Thymus (tissue), 11 donors: Measurements from ENCODE around the gene CHTF18. TPM values are rescaled to one million over a fixed set of nuclear protein-coding genes. Genes with fewer than 3 reads are reported as not detected.

Source experiments
- DNase-seq, 9 donors: peaks; one replicate each; pipeline ENCODE4 v3.0.0-alpha.2; 2013; ENCODE audit warnings: low spot score in 9 of 9, low read depth in 6 of 9, missing footprints in 1 of 9
- H3K27ac ChIP-seq, 2 donors: one replicate each; pipeline ENCODE4 v1.5.1; 2013; ENCODE audit warnings: control low read depth in 1 of 2, low read depth in 1 of 2, low read length in 1 of 2, mild to moderate bottlenecking in 1 of 2, moderate library complexity in 1 of 2
- H3K27me3 ChIP-seq, 2 donors: one replicate each; pipeline ENCODE4 v1.5.1; 2013; ENCODE audit warnings: low read length in 1 of 2; ENCODE audit not compliant: control insufficient read depth in 2 of 2, insufficient read depth in 1 of 2
- H3K36me3 ChIP-seq, 2 donors: one replicate each; pipeline ENCODE4 v1.5.1; 2013; ENCODE audit warnings: low read length in 1 of 2, mild to moderate bottlenecking in 1 of 2, moderate library complexity in 1 of 2; ENCODE audit not compliant: control insufficient read depth in 2 of 2, insufficient read depth in 2 of 2
- H3K4me1 ChIP-seq, 2 donors: one replicate each; pipeline ENCODE4 v1.5.1; 2013; ENCODE audit warnings: low read length in 2 of 2; ENCODE audit not compliant: control insufficient read depth in 2 of 2, insufficient read depth in 2 of 2
- H3K4me3 ChIP-seq, 2 donors: one replicate each; pipeline ENCODE4 v1.5.1; 2013; ENCODE audit warnings: low read length in 2 of 2, control low read depth in 1 of 2, mild to moderate bottlenecking in 1 of 2
- H3K9me3 ChIP-seq, 2 donors: one replicate each; pipeline ENCODE4 v1.5.1; 2013; ENCODE audit warnings: low read length in 1 of 2, mild to moderate bottlenecking in 1 of 2; ENCODE audit not compliant: control insufficient read depth in 2 of 2, insufficient read depth in 1 of 2
- WGBS: extraction: QIAGEN DNeasy Blood & Tissue Kit; methylation state at CpG from one replicate; pipeline ENCODE4 v1.1.7; 2013; 5-methylcytosine and 5-hydroxymethylcytosine counted together
- polyA plus RNA-seq: library from polyadenylated mRNA; stranded (reverse); fragments of 200-250 nt; gene quantifications from one replicate; pipeline ENCODE4 v1.2.3, GENCODE V29; 2013
- total RNA-seq: library from RNA; stranded (reverse); fragments of 120-200 nt; gene quantifications from one replicate; pipeline ENCODE4 v1.2.4, GENCODE V29; 2013
- donor health status: healthy.

CHTF18 gene
- total and polyA plus RNA-seq, 2 donors = 20.4 to 38.8 TPM

DNA sequence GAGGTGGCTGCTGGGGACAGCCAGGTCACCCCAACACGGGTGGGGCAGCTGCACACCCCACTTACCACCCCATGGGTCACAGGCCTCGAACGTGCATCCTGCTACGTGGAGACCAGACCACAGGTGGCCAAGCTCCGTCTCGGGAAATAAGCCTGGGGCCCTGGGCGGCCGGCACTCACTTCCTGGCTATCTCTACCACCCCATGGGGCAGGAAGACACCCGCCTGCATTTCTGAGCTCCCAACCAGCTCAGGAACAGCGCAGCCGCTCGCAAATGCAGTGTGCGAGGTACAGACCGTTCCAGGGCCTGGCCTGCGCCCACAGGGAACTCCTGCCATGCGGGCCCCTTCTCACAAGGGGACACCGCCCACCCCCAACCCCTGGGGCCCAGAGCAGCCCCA, 17.1 kb downstream of the CHTF18 start:
- WGBS = 90% methylated on average over 17 of the region's 17 CpGs
- Histone ChIP-seq H3K4me3 (no peak overlapping the region), H3K9me3 (peaks cover 2 to 19% of the 10 kb centered on the region in 2 donors), H3K27me3 (peaks cover 12 to 47% of the 10 kb centered on the region in 2 donors), H3K36me3 (no peaks in the 10 kb centered on the region), H3K27ac (no peak overlapping the region), H3K4me1 (peaks cover 28 to 68% of the 10 kb centered on the region in 2 donors)
- DNase-seq = no peak

DNA sequence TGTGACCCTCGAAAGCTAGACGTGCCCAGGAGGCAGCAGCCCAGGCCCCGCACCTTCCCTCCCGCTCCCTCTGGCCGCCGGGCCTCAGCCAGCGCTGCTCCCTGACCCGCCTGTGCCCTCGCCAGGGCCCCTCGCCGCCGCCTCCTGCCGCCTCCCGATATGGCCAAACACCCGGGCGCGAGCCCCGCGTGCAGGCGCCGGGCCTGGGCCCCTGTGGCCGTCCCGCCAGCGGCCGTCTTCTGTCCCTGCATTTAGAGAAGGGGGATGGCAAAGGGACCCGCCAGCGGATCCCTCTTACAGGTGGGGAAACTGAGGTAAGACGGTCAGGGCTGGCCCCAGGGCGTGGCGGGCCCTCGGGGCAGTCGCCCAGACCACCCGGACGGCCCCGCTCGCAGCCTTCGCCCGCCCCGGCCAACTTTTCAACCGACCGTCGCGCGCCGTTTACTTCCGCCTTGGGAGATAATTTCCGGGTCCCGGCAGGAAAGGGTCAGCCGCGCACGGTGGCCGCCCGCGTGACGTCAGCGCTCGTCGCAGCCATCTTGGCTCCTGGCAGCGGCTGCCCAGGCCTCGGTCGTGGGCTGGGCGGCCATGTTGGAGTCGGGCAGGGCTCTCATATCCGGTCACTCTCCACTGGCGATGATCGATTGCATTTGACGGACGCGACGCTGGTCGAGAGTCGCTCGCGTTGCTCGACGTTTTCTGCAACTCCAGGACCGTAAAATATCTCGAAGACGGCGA, 19.1 kb downstream of the CHTF18 start:
- Histone ChIP-seq H3K27me3 (peaks cover 10 to 47% of the 10 kb centered on the region in 2 donors), H3K4me1 (peaks cover 20 to 48% of the 10 kb centered on the region in 2 donors), H3K27ac (peak overlapping the region; percentile 90 to 91), H3K9me3 (peaks cover 6 to 19% of the 10 kb centered on the region in 2 donors), H3K36me3 (no peaks in the 10 kb centered on the region), H3K4me3 (peak overlapping the region; percentile 73 to 88)
- 9% methylated on average over 80 of the region's 80 CpGs for WGBS
- DNase-seq = peak; percentile 49 to 85 (median 72)

DNA sequence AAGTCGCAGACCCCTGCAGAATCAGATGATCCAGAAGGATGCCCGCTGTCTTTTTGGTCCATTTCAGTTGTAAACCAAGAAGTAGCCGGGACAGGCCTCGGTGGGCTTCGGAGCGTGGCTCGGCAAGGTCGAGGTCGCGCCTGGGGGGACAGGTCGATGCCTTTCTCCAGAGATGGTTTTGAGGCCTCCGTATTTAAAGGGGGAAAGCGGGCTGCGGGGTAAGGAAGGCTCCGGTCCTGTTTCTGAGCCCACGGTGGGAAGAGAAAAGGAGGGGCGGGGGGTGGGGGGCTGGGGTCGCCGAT, 19.6 kb downstream of the CHTF18 start:
- no peak for DNase-seq
- H3K4me3 ChIP-seq = peak overlapping the region; percentile 73 to 88
- 31% methylated on average over 19 of the region's 19 CpGs for WGBS
- H3K27me3 ChIP-seq = peaks cover 15 to 47% of the 10 kb centered on the region in 2 donors
- H3K36me3 ChIP-seq = no peaks in the 10 kb centered on the region
- H3K27ac ChIP-seq = peak overlapping the region; percentile 64 to 90
- peaks cover 20 to 43% of the 10 kb centered on the region in 2 donors for H3K4me1 ChIP-seq
- peaks cover 6 to 19% of the 10 kb centered on the region in 2 donors for H3K9me3 ChIP-seq

DNA sequence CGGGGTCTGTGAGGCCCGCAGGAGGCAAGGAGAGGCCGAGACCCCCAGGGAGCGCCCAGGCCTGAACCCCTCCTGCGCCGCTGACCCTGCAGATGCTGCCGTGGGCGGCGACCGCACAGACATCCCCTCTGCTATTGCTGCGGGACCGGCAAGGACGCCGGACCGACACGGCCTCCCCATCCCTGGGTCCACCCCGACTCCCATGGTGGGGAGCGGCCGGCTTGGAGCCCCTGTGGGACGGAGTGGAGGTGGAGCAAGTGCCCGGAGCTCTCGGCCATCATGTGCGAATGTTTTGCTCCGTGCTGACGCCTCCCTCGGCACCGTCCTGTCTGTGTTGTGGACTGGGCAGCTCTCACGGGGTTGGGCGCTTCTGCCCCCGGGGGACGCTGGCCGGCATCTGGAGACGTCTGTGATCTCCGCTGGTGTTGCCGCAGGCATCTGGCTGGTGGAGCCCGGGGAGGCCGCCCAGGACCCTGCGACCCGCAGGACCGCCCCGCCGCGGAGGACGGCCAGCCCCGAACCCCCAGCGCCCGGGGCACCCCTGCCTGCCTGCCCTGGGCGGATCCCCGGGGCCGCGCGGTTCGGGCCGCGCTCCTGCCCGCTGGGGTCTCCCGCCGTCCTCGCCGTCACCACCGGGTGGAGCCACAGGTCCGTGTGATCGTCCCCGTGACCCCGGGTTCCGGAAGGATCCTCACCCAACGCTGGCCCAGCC, 24.9 kb downstream of the CHTF18 start:
- 15% methylated on average over 67 of the region's 67 CpGs for WGBS
- Histone ChIP-seq H3K27ac (no peak overlapping the region), H3K9me3 (peaks cover 6 to 16% of the 10 kb centered on the region in 2 donors), H3K4me1 (peaks cover 1 to 3% of the 10 kb centered on the region in 2 donors), H3K4me3 (peak overlapping the region in 1 of 2 donors; percentile 23), H3K36me3 (no peaks in the 10 kb centered on the region), H3K27me3 (peaks cover 41 to 90% of the 10 kb centered on the region in 2 donors)
- DNase-seq = peak in 2 of 9 donors; percentile 32 to 44

DNA sequence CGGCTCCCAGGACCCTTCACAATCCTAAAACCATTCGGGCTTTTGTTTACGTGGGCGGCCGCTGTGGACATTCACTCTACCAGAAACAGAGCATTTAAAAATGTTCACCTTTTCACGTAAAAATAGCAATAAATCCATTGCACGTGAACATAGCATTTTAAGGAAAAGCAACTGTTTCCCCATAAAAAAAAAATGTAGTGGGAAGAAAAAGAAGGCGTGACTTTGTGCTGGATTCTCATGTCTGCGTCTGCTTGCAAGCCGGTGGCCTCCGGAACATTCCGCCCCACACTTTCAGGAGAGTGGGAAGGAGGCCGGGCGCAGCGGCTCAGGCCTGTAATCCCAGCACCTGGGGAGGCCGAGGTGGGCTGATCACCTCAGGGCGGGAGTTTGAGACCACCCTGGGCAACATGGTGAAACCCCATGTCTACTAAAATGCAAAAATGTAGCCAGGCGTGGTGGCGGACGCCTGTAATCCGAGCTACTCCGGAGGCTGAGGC, 25.5 kb downstream of the CHTF18 start:
- Histone ChIP-seq H3K4me1 (peaks cover 0 to under 1% of the 10 kb centered on the region in 2 donors), H3K27me3 (peaks cover 41 to 91% of the 10 kb centered on the region in 2 donors), H3K36me3 (no peaks in the 10 kb centered on the region), H3K4me3 (no peak overlapping the region), H3K9me3 (peaks cover 6 to 16% of the 10 kb centered on the region in 2 donors), H3K27ac (no peak overlapping the region)
- DNase-seq = no peak
- 69% methylated on average over 22 of the region's 22 CpGs for WGBS

DNA sequence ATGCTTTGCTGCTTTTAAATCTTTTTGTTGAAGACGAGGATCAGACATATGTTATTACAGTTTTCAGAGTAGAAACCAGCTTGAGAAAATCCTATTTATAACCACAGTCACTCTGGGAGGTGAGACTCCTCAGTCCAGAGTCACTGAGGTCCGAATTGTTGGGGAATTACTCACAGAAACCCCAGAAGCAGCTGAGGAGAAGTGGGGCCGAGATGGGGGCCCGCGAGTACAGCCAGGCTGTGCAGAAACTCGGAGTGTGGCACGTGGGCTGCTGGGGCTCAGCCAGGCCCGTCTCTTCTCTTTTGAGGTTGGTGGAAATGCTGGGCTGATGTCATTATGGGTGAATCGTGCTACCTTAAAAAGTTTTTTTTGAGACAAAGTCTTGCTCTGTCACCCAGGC, 26.6 kb downstream of the CHTF18 start:
- Histone ChIP-seq H3K36me3 (no peaks in the 10 kb centered on the region), H3K4me3 (no peak overlapping the region), H3K27me3 (peaks cover 41 to 90% of the 10 kb centered on the region in 2 donors), H3K4me1 (peaks cover 0 to 10% of the 10 kb centered on the region in 2 donors), H3K9me3 (peaks cover 4 to 9% of the 10 kb centered on the region in 2 donors), H3K27ac (no peak overlapping the region)
- no peak for DNase-seq
- 91% methylated on average over 9 of the region's 9 CpGs for WGBS

DNA sequence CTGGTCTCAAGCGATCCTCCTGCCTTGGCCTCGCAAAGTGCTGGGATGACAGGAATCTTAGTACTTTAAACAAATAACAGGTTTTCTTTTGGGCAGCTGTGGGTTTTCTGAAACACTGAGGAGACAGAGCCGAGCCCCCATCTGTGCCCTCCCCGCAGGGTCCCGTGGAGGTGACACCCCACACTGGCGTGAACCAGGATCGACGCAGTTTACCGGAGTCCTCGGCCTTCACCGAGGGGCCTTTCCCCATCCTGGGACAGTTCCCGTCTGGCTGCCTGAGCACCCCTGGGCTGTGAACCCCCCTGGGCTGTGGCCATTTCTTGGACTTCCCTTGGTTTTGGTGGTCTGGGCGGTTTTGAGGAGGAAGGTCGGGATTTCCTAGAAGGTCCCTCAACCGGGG, 27.4 kb downstream of the CHTF18 start:
- no peak overlapping the region for H3K27ac ChIP-seq
- H3K4me3 ChIP-seq = no peak overlapping the region
- H3K36me3 ChIP-seq = no peaks in the 10 kb centered on the region
- peaks cover 4 to 9% of the 10 kb centered on the region in 2 donors for H3K9me3 ChIP-seq
- H3K4me1 ChIP-seq = peaks cover 0 to 15% of the 10 kb centered on the region in 2 donors
- DNase-seq = no peak
- H3K27me3 ChIP-seq = peaks cover 39 to 82% of the 10 kb centered on the region in 2 donors
- WGBS = 94% methylated on average over 15 of the region's 15 CpGs

DNA sequence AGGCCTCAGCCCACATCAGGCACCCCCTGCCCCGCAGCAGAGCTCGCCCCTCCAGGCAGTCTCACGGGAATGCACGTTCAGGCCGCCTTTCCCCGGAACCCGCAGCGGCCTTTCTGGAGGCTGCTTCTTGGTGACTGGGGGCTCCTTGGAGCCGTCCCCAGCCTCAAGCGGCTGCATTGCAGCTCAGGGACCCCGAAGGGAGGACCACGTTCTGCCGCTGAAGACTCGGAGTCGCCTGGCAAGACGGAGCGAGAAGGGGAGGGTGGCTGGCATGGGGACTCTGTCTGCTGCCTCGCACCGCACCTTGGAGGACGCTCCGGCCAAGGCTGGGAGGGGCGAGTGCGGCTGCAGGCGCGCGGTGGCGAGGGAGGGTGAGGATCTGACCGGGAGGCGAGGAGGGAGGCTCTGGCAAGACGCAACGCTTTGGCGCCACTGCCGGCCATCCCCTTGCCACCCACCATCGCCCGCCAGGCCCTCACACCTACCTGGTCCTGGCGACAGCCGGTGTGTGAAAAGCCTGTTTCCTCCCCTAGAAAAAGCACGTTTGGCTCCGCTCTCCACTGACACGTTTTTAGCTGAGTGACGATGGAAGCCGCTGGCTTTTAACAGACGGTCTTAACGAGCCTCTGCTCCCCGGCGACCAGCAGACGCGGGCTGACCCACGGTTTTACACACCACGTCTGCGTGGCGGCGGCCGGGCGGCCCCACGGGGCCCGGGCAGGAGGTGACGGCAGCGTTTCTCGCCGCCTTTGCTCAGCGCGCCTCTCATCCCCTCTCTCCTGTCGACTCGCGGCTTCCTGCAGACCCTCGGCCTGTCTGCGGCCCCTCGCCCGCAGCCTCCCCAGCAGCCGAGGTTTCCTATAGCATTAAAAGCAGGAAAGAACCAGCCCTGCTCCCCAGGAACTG, 28.8 kb downstream of the CHTF18 start:
- Histone ChIP-seq H3K9me3 (peaks cover 0 to 2% of the 10 kb centered on the region in 2 donors), H3K27me3 (peaks cover 33 to 68% of the 10 kb centered on the region in 2 donors), H3K27ac (no peak overlapping the region), H3K4me1 (peaks cover 0 to 15% of the 10 kb centered on the region in 2 donors), H3K4me3 (no peak overlapping the region), H3K36me3 (no peaks in the 10 kb centered on the region)
- DNase-seq = no peak
- 63% methylated on average over 71 of the region's 71 CpGs for WGBS
